CD4-positive, alpha-beta memory T cell (primary cell): Measurements from ENCODE around the gene MTFR1L. TPM values are rescaled to one million over a fixed set of nuclear protein-coding genes. Genes with fewer than 3 reads are reported as not detected.

Source experiments
- CTCF ChIA-PET: fragments of 350-600 bp; sonication (Branson Sonifier 250); formaldehyde crosslinking; loops from one replicate; lab custom pipeline; 2021; ENCODE audit warnings: inconsistent platforms; ENCODE audit not compliant: partially characterized antibody; lab: Charles Lee
- POLR2A ChIA-PET: fragments of 350-600 bp; sonication (Branson Sonifier 250); formaldehyde crosslinking; loops from one replicate; lab custom pipeline; 2021; ENCODE audit not compliant: partially characterized antibody; lab: Charles Lee
- DNase-seq, 5 donors: peaks; one replicate each; pipeline versions ENCODE4 v3.0.0 to v3.0.0-alpha.2; 2020 to 2022; ENCODE audit warnings: mixed read lengths in 1 of 5
- H3K27ac ChIP-seq: one replicate; pipeline ENCODE4 v1.7.0; 2013; ENCODE audit warnings: low read depth, low read length
- H3K27me3 ChIP-seq: 2 replicates; pipeline ENCODE4 v1.7.0; 2013; ENCODE audit warnings: mild to moderate bottlenecking, low read length, moderate library complexity; ENCODE audit not compliant: insufficient read depth
- H3K36me3 ChIP-seq: 2 replicates; pipeline ENCODE4 v1.7.0; 2013; ENCODE audit warnings: mild to moderate bottlenecking, low read length, moderate library complexity; ENCODE audit not compliant: insufficient read depth
- H3K4me1 ChIP-seq: 2 replicates; pipeline ENCODE4 v1.7.0; 2013; ENCODE audit warnings: mild to moderate bottlenecking, low read length, moderate library complexity; ENCODE audit not compliant: insufficient read depth
- H3K4me3 ChIP-seq, 2 donors: one replicate each; pipeline ENCODE4 v1.7.0; 2013; ENCODE audit warnings: low read length in 2 of 2, mild to moderate bottlenecking in 1 of 2
- H3K9me3 ChIP-seq, 2 donors: one replicate each; pipeline ENCODE4 v1.7.0; 2013; ENCODE audit warnings: low read length in 2 of 2, control low read depth in 1 of 2; ENCODE audit not compliant: control insufficient read depth in 1 of 2
- H3K27ac Mint-ChIP-seq, 7 donors: one replicate each; pipeline ENCODE4 v1.8.0; 2020 to 2021; ENCODE audit warnings: mixed read lengths in 7 of 7, mild to moderate bottlenecking in 6 of 7, inconsistent platforms in 3 of 7, moderate library complexity in 3 of 7
- H3K27me3 Mint-ChIP-seq, 2 donors: one replicate each; pipeline ENCODE4 v1.8.0; 2020 to 2021; ENCODE audit warnings: mixed read lengths in 2 of 2
- H3K36me3 Mint-ChIP-seq, 2 donors: one replicate each; pipeline ENCODE4 v1.8.0; 2020 to 2021; ENCODE audit warnings: mixed read lengths in 2 of 2, inconsistent platforms in 1 of 2, mild to moderate bottlenecking in 1 of 2
- H3K4me1 Mint-ChIP-seq, 4 donors: one replicate each; pipeline ENCODE4 v1.8.0; 2020 to 2021; ENCODE audit warnings: mixed read lengths in 4 of 4, mild to moderate bottlenecking in 1 of 4
- H3K4me3 Mint-ChIP-seq, 8 donors: one replicate each; pipeline ENCODE4 v1.8.0; 2020 to 2021; ENCODE audit warnings: mixed read lengths in 8 of 8, mild to moderate bottlenecking in 7 of 8, moderate library complexity in 6 of 8, inconsistent platforms in 3 of 8
- H3K9me3 Mint-ChIP-seq, 8 donors: one replicate each; pipeline ENCODE4 v1.8.0; 2020 to 2021; ENCODE audit warnings: mixed read lengths in 8 of 8, mild to moderate bottlenecking in 5 of 8, inconsistent platforms in 3 of 8, moderate library complexity in 1 of 8
- intact Hi-C: fragments of 100-400 bp; cut with micrococcal nuclease; formaldehyde crosslinking; loops from one replicate; pipeline ENCODE4 v1.15.1; 2023
- polyA plus RNA-seq, 2 donors: library from polyadenylated mRNA; unstranded; fragments of 300-500 nt; fragmentation: Illumina TruSeq; gene quantifications; one replicate each; pipeline ENCODE4 v1.2.3, GENCODE V29; 2021
- total RNA-seq, 2 experiments: library from RNA; stranded (reverse); gene quantifications; one replicate each; pipeline ENCODE4 v1.2.3, GENCODE V29; 2021

Gene MTFR1L
- total and polyA plus RNA-seq, 4 experiments from 2014 or later = 27.5 to 58.4 (median 55.3) TPM

GRCh38 chr1:25815208-25816111, 4.3 kb upstream of the MTFR1L start:
- Mint-ChIP-seq H3K36me3 (peaks cover 4 to 16% of the 10 kb centered on the region in 2 donors), H3K4me1 (peaks cover 12 to 25% (median 16%) of the 10 kb centered on the region in 4 donors), H3K9me3 (peaks cover 0 to 2% (median 0%) of the 10 kb centered on the region in 8 donors), H3K4me3 (no peak overlapping the region), H3K27ac (peak overlapping the region in 2 of 7 donors; percentile 27 to 73), H3K27me3 (no peaks in the 10 kb centered on the region)
- intact Hi-C loops = loop anchor here (5.0 kb wide), 1 partner anchor 253 kb away; no protein-coding TSS in a partner anchor
- no peak overlapping the region for H3K4me3 ChIP-seq
- H3K27ac ChIP-seq = no peak overlapping the region
- peaks cover 23% of the 10 kb centered on the region for H3K4me1 ChIP-seq
- no peaks in the 10 kb centered on the region for H3K36me3 ChIP-seq
- no peak for DNase-seq
- CTCF ChIA-PET = interaction anchor here (1.4 to 1.5 kb wide), 2 partner anchors 206 to 207 kb away, joined by 3 to 5 read pairs; no protein-coding TSS in a partner anchor
- H3K27me3 ChIP-seq = no peaks in the 10 kb centered on the region
- H3K9me3 ChIP-seq = no peaks in the 10 kb centered on the region
- POLR2A ChIA-PET = interaction anchor here (1.1 to 1.5 kb wide), 2 partner anchors 20 to 243 kb away, joined by 3 to 4 read pairs; no protein-coding TSS in a partner anchor

- ChIA-PET POLR2A (interaction anchor here (1.1 to 1.5 kb wide), 2 partner anchors 21 to 244 kb away, joined by 3 to 4 read pairs; no protein-coding TSS in a partner anchor), CTCF (interaction anchor here (1.5 kb wide), 2 partner anchors 18 to 207 kb away, joined by 3 to 4 read pairs; no protein-coding TSS in a partner anchor)
- H3K4me3 Mint-ChIP-seq = peak overlapping the region in 1 of 8 donors; percentile 44
- peaks cover 4 to 20% of the 10 kb centered on the region in 2 donors for H3K36me3 Mint-ChIP-seq
- H3K9me3 Mint-ChIP-seq = peaks cover 0 to 2% (median 0%) of the 10 kb centered on the region in 8 donors
- no peak for DNase-seq
- peak overlapping the region in 4 of 7 donors; percentile 27 to 86 (median 56) for H3K27ac Mint-ChIP-seq
- Histone ChIP-seq H3K4me1 (peaks cover 23% of the 10 kb centered on the region), H3K9me3 (no peaks in the 10 kb centered on the region), H3K27me3 (no peaks in the 10 kb centered on the region), H3K4me3 (no peak overlapping the region), H3K27ac (no peak overlapping the region), H3K36me3 (no peaks in the 10 kb centered on the region)
- no peaks in the 10 kb centered on the region for H3K27me3 Mint-ChIP-seq
- peaks cover 19 to 29% (median 23%) of the 10 kb centered on the region in 4 donors for H3K4me1 Mint-ChIP-seq
- intact Hi-C loops = loop anchor here (5.0 kb wide), 1 partner anchor 254 kb away; no protein-coding TSS in a partner anchor
Measured at GRCh38 chr1:25816112-25816718, 3.5 kb upstream of the MTFR1L start.

- Mint-ChIP-seq H3K27ac (peak overlapping the region; percentile 55 to 99 (median 96)), H3K4me1 (peaks cover 28 to 41% (median 34%) of the 10 kb centered on the region in 4 donors), H3K27me3 (no peaks in the 10 kb centered on the region), H3K36me3 (peaks cover 4 to 18% of the 10 kb centered on the region in 2 donors), H3K4me3 (peak overlapping the region; percentile 80 to 97 (median 96)), H3K9me3 (peaks cover 0 to 2% (median 0%) of the 10 kb centered on the region in 8 donors)
- intact Hi-C loops = loop anchor here (5.0 kb wide), 1 partner anchor 256 kb away; no protein-coding TSS in a partner anchor
- ChIA-PET CTCF (interaction anchor here (1.5 to 3.0 kb wide), 3 partner anchors 20 to 314 kb away, joined by 4 to 11 read pairs (median 4); no protein-coding TSS in a partner anchor), POLR2A (interaction anchor here (4.2 kb wide), 1 partner anchor 16 kb away, joined by 19 read pairs; the partner anchor contains the start of gene SELENON)
- Histone ChIP-seq H3K36me3 (no peaks in the 10 kb centered on the region), H3K9me3 (no peaks in the 10 kb centered on the region), H3K4me1 (peaks cover 31% of the 10 kb centered on the region), H3K4me3 (no peak overlapping the region), H3K27me3 (no peaks in the 10 kb centered on the region), H3K27ac (no peak overlapping the region)
- DNase-seq = no peak
Measured at GRCh38 chr1:25817840-25818501, 1.8 kb upstream of the MTFR1L start.

GRCh38 chr1:25818569-25818968, 1.2 kb upstream of the MTFR1L start:
- no peak overlapping the region for H3K4me3 ChIP-seq
- no peak overlapping the region for H3K27ac ChIP-seq
- CTCF ChIA-PET = interaction anchor here (1.5 to 3.0 kb wide), 2 partner anchors 77 to 314 kb away, joined by 4 to 11 read pairs; no protein-coding TSS in a partner anchor
- peaks cover 28 to 41% (median 34%) of the 10 kb centered on the region in 4 donors for H3K4me1 Mint-ChIP-seq
- H3K9me3 Mint-ChIP-seq = peaks cover 0 to 2% (median 0%) of the 10 kb centered on the region in 8 donors
- H3K36me3 ChIP-seq = no peaks in the 10 kb centered on the region
- H3K27ac Mint-ChIP-seq = peak overlapping the region; percentile 91 to 99 (median 97)
- H3K27me3 Mint-ChIP-seq = no peaks in the 10 kb centered on the region
- intact Hi-C loops = loop anchor here (5.0 kb wide), 1 partner anchor 256 kb away; no protein-coding TSS in a partner anchor
- peaks cover 31% of the 10 kb centered on the region for H3K4me1 ChIP-seq
- no peaks in the 10 kb centered on the region for H3K27me3 ChIP-seq
- POLR2A ChIA-PET = interaction anchor here (1.4 to 4.9 kb wide), 8 partner anchors 9 to 586 kb away, joined by 4 to 36 read pairs (median 15); partner anchors contain the start of genes PAQR7, SELENON and SYF2
- H3K4me3 Mint-ChIP-seq = peak overlapping the region; percentile 92 to 97 (median 96)
- H3K36me3 Mint-ChIP-seq = peaks cover 4 to 14% of the 10 kb centered on the region in 2 donors
- H3K9me3 ChIP-seq = no peaks in the 10 kb centered on the region
- no peak for DNase-seq

GRCh38 chr1:25820247-25821111, 725 bp downstream of the MTFR1L start:
- no peaks in the 10 kb centered on the region for H3K27me3 ChIP-seq
- ChIA-PET POLR2A (interaction anchor here (0.6 to 4.9 kb wide), 39 partner anchors 9 to 612 kb away, joined by 3 to 36 read pairs (median 5); partner anchors contain the start of genes AUNIP, DHDDS, LDLRAP1 and MACO1), CTCF (interaction anchor here (0.5 to 3.0 kb wide), 6 partner anchors 11 to 75 kb away, joined by 3 to 11 read pairs (median 4); partner anchors contain the start of gene PAQR7)
- Mint-ChIP-seq H3K27me3 (no peaks in the 10 kb centered on the region), H3K9me3 (peaks cover 0 to 2% (median 0%) of the 10 kb centered on the region in 8 donors), H3K4me1 (peaks cover 26 to 41% (median 35%) of the 10 kb centered on the region in 4 donors), H3K4me3 (peak overlapping the region; percentile 93 to 99 (median 96)), H3K36me3 (peaks cover 4 to 16% of the 10 kb centered on the region in 2 donors), H3K27ac (peak overlapping the region; percentile 91 to 99 (median 98))
- H3K36me3 ChIP-seq = no peaks in the 10 kb centered on the region
- H3K4me3 ChIP-seq = peak overlapping the region; percentile 60 to 94
- intact Hi-C loops = loop anchor here (1.0 to 2.0 kb wide), 4 partner anchors 39 to 390 kb away; partner anchors contain the start of genes AUNIP, MACO1, PAFAH2 and PAQR7
- peaks cover 31% of the 10 kb centered on the region for H3K4me1 ChIP-seq
- peak; percentile 72 to 84 (median 77) for DNase-seq
- no peaks in the 10 kb centered on the region for H3K9me3 ChIP-seq
- peak overlapping the region; percentile 88 for H3K27ac ChIP-seq
